22Rv1 (cell line): ENCODE measurements around the gene SYNJ2.

ENCODE experiments used
- ZFX ChIP-seq: fragments of 450-650 bp; IDR thresholded peaks from 2 replicates; pipeline ENCODE4 v1.6.1; 2017; ENCODE audit warnings: antibody characterized with exemption, borderline replicate concordance
- TF ChIP-seq, protein P1 (sequence below): fragments of 450-650 bp; IDR thresholded peaks from 2 replicates; pipeline ENCODE4 v1.5.1; 2017; ENCODE audit warnings: mild to moderate bottlenecking

- TF ChIP-seq, protein P1, sequence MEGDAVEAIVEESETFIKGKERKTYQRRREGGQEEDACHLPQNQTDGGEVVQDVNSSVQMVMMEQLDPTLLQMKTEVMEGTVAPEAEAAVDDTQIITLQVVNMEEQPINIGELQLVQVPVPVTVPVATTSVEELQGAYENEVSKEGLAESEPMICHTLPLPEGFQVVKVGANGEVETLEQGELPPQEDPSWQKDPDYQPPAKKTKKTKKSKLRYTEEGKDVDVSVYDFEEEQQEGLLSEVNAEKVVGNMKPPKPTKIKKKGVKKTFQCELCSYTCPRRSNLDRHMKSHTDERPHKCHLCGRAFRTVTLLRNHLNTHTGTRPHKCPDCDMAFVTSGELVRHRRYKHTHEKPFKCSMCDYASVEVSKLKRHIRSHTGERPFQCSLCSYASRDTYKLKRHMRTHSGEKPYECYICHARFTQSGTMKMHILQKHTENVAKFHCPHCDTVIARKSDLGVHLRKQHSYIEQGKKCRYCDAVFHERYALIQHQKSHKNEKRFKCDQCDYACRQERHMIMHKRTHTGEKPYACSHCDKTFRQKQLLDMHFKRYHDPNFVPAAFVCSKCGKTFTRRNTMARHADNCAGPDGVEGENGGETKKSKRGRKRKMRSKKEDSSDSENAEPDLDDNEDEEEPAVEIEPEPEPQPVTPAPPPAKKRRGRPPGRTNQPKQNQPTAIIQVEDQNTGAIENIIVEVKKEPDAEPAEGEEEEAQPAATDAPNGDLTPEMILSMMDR: no peak
- TF ChIP-seq ZFX: no peak
These were observed 15.1 kb upstream of the SYNJ2 start for GRCh38 chr6:157966589-157966977.
